Trophoblast cell (in vitro differentiated cells and primary cell): Measurements from ENCODE around the gene PLA2G3.

Source experiments
- DNase-seq, 2 donors: peaks; one replicate each; pipeline ENCODE4 v3.0.0-alpha.2; 2016
- H2AFZ ChIP-seq: 2 replicates; pipeline ENCODE4 v1.6.1; 2013; ENCODE audit warnings: low read length, moderate library complexity, mild to moderate bottlenecking; ENCODE audit not compliant: insufficient read depth, poor library complexity
- H2AK5ac ChIP-seq: 2 replicates; pipeline ENCODE4 v1.6.1; 2013; ENCODE audit warnings: mild to moderate bottlenecking, low read length
- H2BK120ac ChIP-seq: 2 replicates; pipeline ENCODE4 v1.6.1; 2013; ENCODE audit warnings: low read length, mild to moderate bottlenecking, moderate library complexity; ENCODE audit not compliant: insufficient read depth, poor library complexity
- H2BK12ac ChIP-seq: 2 replicates; pipeline ENCODE4 v1.6.1; 2013; ENCODE audit warnings: mild to moderate bottlenecking, low read length, moderate library complexity
- H2BK5ac ChIP-seq: 2 replicates; pipeline ENCODE4 v1.6.1; 2013; ENCODE audit warnings: low read length, low read depth, moderate library complexity, mild to moderate bottlenecking; ENCODE audit not compliant: poor library complexity
- H3K14ac ChIP-seq: 2 replicates; pipeline ENCODE4 v1.6.1; 2013; ENCODE audit warnings: mild to moderate bottlenecking, low read length
- H3K18ac ChIP-seq: 2 replicates; pipeline ENCODE4 v1.6.1; 2013; ENCODE audit warnings: mild to moderate bottlenecking, low read length
- H3K23ac ChIP-seq: 2 replicates; pipeline ENCODE4 v1.6.1; 2013; ENCODE audit warnings: low read length
- H3K27ac ChIP-seq: 2 replicates; pipeline ENCODE4 v1.5.1; 2013; ENCODE audit warnings: low read depth, mild to moderate bottlenecking, inconsistent platforms, low read length, moderate library complexity
- H3K27me3 ChIP-seq: 2 replicates; pipeline ENCODE4 v1.6.1; 2013; ENCODE audit warnings: inconsistent platforms, mild to moderate bottlenecking, low read length, moderate library complexity; ENCODE audit not compliant: insufficient read depth
- H3K36me3 ChIP-seq, 2 experiments: 1 replicate in 1 of 2; 2 replicates in 1 of 2; pipeline ENCODE4 v1.6.1; 2013; ENCODE audit warnings: low read length in 2 of 2, mild to moderate bottlenecking in 2 of 2, moderate library complexity in 1 of 2; ENCODE audit not compliant: insufficient read depth in 2 of 2, control insufficient read depth in 1 of 2
- H3K4ac ChIP-seq: 2 replicates; pipeline ENCODE4 v1.6.1; 2013; ENCODE audit warnings: low read depth, mild to moderate bottlenecking, low read length, moderate library complexity
- H3K4me1 ChIP-seq, 2 experiments: 1 replicate in 1 of 2; 2 replicates in 1 of 2; pipeline ENCODE4 v1.6.1; 2013; ENCODE audit warnings: low read length in 2 of 2, mild to moderate bottlenecking in 2 of 2, moderate library complexity in 1 of 2; ENCODE audit not compliant: insufficient read depth in 2 of 2, control insufficient read depth in 1 of 2
- H3K4me2 ChIP-seq: 2 replicates; pipeline ENCODE4 v1.6.1; 2013; ENCODE audit warnings: inconsistent platforms, mild to moderate bottlenecking, low read length, moderate library complexity
- H3K4me3 ChIP-seq: 2 replicates; pipeline ENCODE4 v1.5.1; 2013; ENCODE audit warnings: mild to moderate bottlenecking, low read depth, low read length, inconsistent platforms
- H3K79me1 ChIP-seq: one replicate; pipeline ENCODE4 v1.6.1; 2013; ENCODE audit warnings: low read length
- H3K79me2 ChIP-seq: 2 replicates; pipeline ENCODE4 v1.6.1; 2013; ENCODE audit warnings: low read length, mild to moderate bottlenecking; ENCODE audit not compliant: control insufficient read depth, insufficient read depth, poor library complexity
- H3K9ac ChIP-seq: 2 replicates; pipeline ENCODE4 v1.6.1; 2013; ENCODE audit warnings: mild to moderate bottlenecking, low read length
- H3K9me3 ChIP-seq: 2 replicates; pipeline ENCODE4 v1.6.1; 2013; ENCODE audit warnings: low read depth, mild to moderate bottlenecking, control low read depth, inconsistent platforms, low read length; ENCODE audit not compliant: insufficient read depth
- H4K12ac ChIP-seq: 2 replicates; pipeline ENCODE4 v1.6.1; 2013; ENCODE audit warnings: low read depth, mild to moderate bottlenecking, low read length, moderate library complexity
- H4K8ac ChIP-seq: 2 replicates; pipeline ENCODE4 v1.6.1; 2013; ENCODE audit warnings: low read depth, mild to moderate bottlenecking, low read length, moderate library complexity
- H4K91ac ChIP-seq: one replicate; pipeline ENCODE4 v1.6.1; 2013; ENCODE audit warnings: low read depth, mild to moderate bottlenecking, low read length, moderate library complexity
- WGBS: extraction: QIAGEN DNeasy Blood & Tissue Kit; methylation state at CpG from one replicate; pipeline ENCODE4 v1.1.7; 2013; ENCODE audit warnings: missing lambda C conversion rate; ENCODE audit not compliant: insufficient read length, insufficient coverage; ENCODE audit errors: extremely low coverage; 5-methylcytosine and 5-hydroxymethylcytosine counted together

Gene PLA2G3

DNA sequence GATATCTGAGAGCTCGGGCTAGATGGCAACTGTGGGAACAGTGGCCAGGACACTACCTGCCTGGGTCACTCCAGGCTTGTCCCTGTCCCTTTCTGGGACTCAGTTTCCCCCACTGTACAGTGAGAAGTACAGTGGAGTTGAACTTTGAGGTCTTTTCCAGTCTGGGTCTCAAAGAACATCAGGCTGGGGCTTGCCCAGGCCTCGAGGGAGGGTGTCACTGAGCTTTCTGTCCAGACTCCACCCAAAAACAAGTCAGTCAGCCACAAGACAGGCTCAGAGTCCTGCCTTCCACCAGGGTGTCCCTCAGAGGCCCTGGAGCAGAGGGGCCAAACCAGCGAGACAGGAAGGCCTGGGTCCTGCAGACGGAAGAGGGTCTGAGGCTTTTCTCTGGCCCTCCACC lies 2.0 kb upstream of the PLA2G3 start:
- H3K4me1 ChIP-seq: no peaks in the 10 kb centered on the region
- WGBS: no CpG with 5 or more reads among the region's 4 CpGs

GRCh38 chr22:31141551-31141950 lies 1.2 kb upstream of the PLA2G3 start:
- Histone ChIP-seq H3K23ac (no peak overlapping the region), H3K79me2 (no peaks in the 10 kb centered on the region), H2BK5ac (no peak overlapping the region), H3K9me3 (no peaks in the 10 kb centered on the region), H3K4me3 (no peak overlapping the region), H3K79me1 (no peaks in the 10 kb centered on the region), H3K36me3 (no peaks in the 10 kb centered on the region), H3K9ac (no peak overlapping the region), H2BK12ac (no peak overlapping the region), H2BK120ac (no peak overlapping the region), H3K4me2 (no peak overlapping the region), H3K14ac (no peak overlapping the region), H3K27ac (no peak overlapping the region), H2AK5ac (no peak overlapping the region), H2AFZ (no peak overlapping the region), H4K12ac (no peak overlapping the region), H3K27me3 (no peaks in the 10 kb centered on the region), H3K4me1 (no peaks in the 10 kb centered on the region), H3K4ac (no peak overlapping the region), H3K18ac (no peak overlapping the region), H4K8ac (no peak overlapping the region), H4K91ac (no peak overlapping the region)
- no peak for DNase-seq
- WGBS: no CpG with 5 or more reads among the region's 2 CpGs

More for the DNA sequence above, 2.0 kb upstream of the PLA2G3 start:
- H3K9me3 ChIP-seq: no peaks in the 10 kb centered on the region
- no peak overlapping the region for H3K18ac ChIP-seq
- H4K8ac ChIP-seq: no peak overlapping the region
- no peak overlapping the region for H3K4me2 ChIP-seq
- no peak overlapping the region for H3K9ac ChIP-seq
- H3K23ac ChIP-seq: no peak overlapping the region
- H3K27ac ChIP-seq: no peak overlapping the region
- no peaks in the 10 kb centered on the region for H3K79me1 ChIP-seq
- no peak overlapping the region for H2AK5ac ChIP-seq
- no peak for DNase-seq
- no peak overlapping the region for H2AFZ ChIP-seq
- no peak overlapping the region for H2BK5ac ChIP-seq
- H4K91ac ChIP-seq: no peak overlapping the region
- H2BK120ac ChIP-seq: no peak overlapping the region
- no peak overlapping the region for H3K14ac ChIP-seq
- H3K79me2 ChIP-seq: no peaks in the 10 kb centered on the region
- no peaks in the 10 kb centered on the region for H3K36me3 ChIP-seq
- no peak overlapping the region for H2BK12ac ChIP-seq
- no peaks in the 10 kb centered on the region for H3K27me3 ChIP-seq
- H3K4ac ChIP-seq: no peak overlapping the region
- H4K12ac ChIP-seq: no peak overlapping the region
- H3K4me3 ChIP-seq: no peak overlapping the region

DNA sequence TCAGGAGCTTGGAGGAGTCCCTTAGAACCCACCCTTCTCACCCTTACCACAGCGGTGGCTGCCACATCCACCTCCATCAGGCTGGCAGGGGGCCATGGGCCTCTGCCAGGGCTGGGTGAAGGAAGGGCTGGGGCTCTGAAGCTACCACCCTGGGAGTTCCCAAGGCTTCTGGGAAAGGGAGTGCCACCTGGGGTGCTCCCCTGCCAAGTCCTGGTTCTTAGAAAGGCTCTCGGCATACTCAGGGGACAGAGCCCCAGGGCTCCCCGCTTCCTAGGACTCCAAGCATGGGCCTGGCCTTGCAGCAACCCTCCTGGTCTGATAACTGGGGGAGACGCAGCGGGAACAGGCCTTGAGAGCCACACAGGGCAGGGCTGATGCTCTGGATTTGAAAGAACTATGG lies 438 bp upstream of the PLA2G3 start:
- WGBS: no CpG with 5 or more reads among the region's 5 CpGs
- DNase-seq: no peak
- no peak overlapping the region for H3K14ac ChIP-seq
- H3K4me1 ChIP-seq: no peaks in the 10 kb centered on the region
- no peak overlapping the region for H4K91ac ChIP-seq
- no peaks in the 10 kb centered on the region for H3K36me3 ChIP-seq
- H2BK12ac ChIP-seq: no peak overlapping the region
- H3K23ac ChIP-seq: no peak overlapping the region
- no peak overlapping the region for H3K4me3 ChIP-seq
- no peak overlapping the region for H3K4ac ChIP-seq
- H3K18ac ChIP-seq: no peak overlapping the region
- no peak overlapping the region for H2BK5ac ChIP-seq
- no peaks in the 10 kb centered on the region for H3K27me3 ChIP-seq
- H3K79me2 ChIP-seq: no peaks in the 10 kb centered on the region
- H3K4me2 ChIP-seq: no peak overlapping the region
- no peak overlapping the region for H3K9ac ChIP-seq
- H4K12ac ChIP-seq: no peak overlapping the region
- no peak overlapping the region for H2BK120ac ChIP-seq
- H3K27ac ChIP-seq: no peak overlapping the region
- H2AFZ ChIP-seq: no peak overlapping the region
- H2AK5ac ChIP-seq: no peak overlapping the region
- H3K79me1 ChIP-seq: no peaks in the 10 kb centered on the region
- no peak overlapping the region for H4K8ac ChIP-seq
- no peaks in the 10 kb centered on the region for H3K9me3 ChIP-seq

DNA sequence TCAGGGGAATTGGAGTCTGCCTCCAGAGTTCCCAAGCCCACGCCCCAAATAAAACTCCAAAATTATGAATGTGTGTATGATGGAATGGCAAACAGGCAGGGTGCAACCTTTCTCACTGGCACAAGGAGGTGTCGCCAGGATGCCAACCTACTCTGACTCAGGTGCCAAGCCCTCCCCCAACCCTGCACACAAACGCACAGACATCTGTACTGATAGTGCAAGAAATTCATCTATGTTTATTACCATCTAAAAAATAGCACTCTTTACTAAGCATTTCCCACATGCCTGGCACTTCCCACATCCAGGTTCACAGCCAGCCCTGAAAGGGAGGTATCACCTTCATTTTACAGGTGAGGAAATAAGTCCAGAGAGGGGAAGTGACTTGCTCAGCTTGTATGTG lies 1.2 kb downstream of the PLA2G3 start:
- Histone ChIP-seq H2BK12ac (no peak overlapping the region), H3K4me1 (no peaks in the 10 kb centered on the region), H4K12ac (no peak overlapping the region), H2BK5ac (no peak overlapping the region), H3K14ac (no peak overlapping the region), H3K79me2 (no peaks in the 10 kb centered on the region), H3K4ac (no peak overlapping the region), H4K91ac (no peak overlapping the region), H2BK120ac (no peak overlapping the region), H3K79me1 (no peaks in the 10 kb centered on the region), H3K36me3 (no peaks in the 10 kb centered on the region), H3K27me3 (no peaks in the 10 kb centered on the region), H3K27ac (no peak overlapping the region), H4K8ac (no peak overlapping the region), H3K9ac (no peak overlapping the region), H2AK5ac (no peak overlapping the region), H3K9me3 (no peaks in the 10 kb centered on the region), H3K4me2 (no peak overlapping the region), H2AFZ (no peak overlapping the region), H3K4me3 (no peak overlapping the region), H3K18ac (no peak overlapping the region), H3K23ac (no peak overlapping the region)
- no peak for DNase-seq
- WGBS: no CpG with 5 or more reads among the region's 3 CpGs
